ACC112 (cell line): ENCODE results near the gene CSHL1.
"Not testable (repeated sequence)": the region's sequence is repeated elsewhere in the genome, so short reads cannot be mapped to it uniquely, and the experiment has no call there.

ENCODE experiments used
- H2AFZ ChIP-seq: fragments of 200-600 bp; sonication (generic); one replicate; pipeline ENCODE4 v1.6.0; 2017; ENCODE audit warnings: antibody characterized with exemption, low read length; ENCODE audit not compliant: unreplicated experiment
- H3K27ac ChIP-seq: fragments of 200-600 bp; sonication (generic); 2 replicates; pipeline ENCODE4 v1.5.1; 2014; ENCODE audit warnings: low read depth, mild to moderate bottlenecking, antibody characterized with exemption, low read length, moderate library complexity
- H3K27me3 ChIP-seq: fragments of 200-600 bp; sonication (generic); 2 replicates; pipeline ENCODE4 v1.6.1; 2014; ENCODE audit warnings: mild to moderate bottlenecking, antibody characterized with exemption, low read length, moderate library complexity, mixed read lengths; ENCODE audit not compliant: insufficient read depth
- H3K36me3 ChIP-seq: fragments of 200-600 bp; sonication (generic); 2 replicates; pipeline ENCODE4 v1.6.1; 2016; ENCODE audit warnings: mild to moderate bottlenecking, antibody characterized with exemption, low read length, moderate library complexity, mixed read lengths; ENCODE audit not compliant: insufficient read depth
- H3K4me1 ChIP-seq: fragments of 200-600 bp; sonication (generic); one replicate; pipeline ENCODE4 v1.6.1; 2016; ENCODE audit warnings: low read length, mixed read lengths; ENCODE audit not compliant: insufficient read depth, unreplicated experiment, control insufficient read depth
- H3K4me3 ChIP-seq: fragments of 200-600 bp; sonication (generic); 2 replicates; pipeline ENCODE4 v1.5.1; 2014; ENCODE audit warnings: mild to moderate bottlenecking, low read depth, low read length
- H3K79me2 ChIP-seq: fragments of 200-600 bp; sonication (generic); one replicate; pipeline ENCODE4 v1.6.0; 2016; ENCODE audit warnings: low read length; ENCODE audit not compliant: control insufficient read depth, unreplicated experiment, insufficient read depth

The CSHL1 gene

GRCh38 chr17:63928966-63929695 lies 18.1 kb upstream of the CSHL1 start:
- H3K36me3 ChIP-seq, result no peaks in the 10 kb centered on the region
- no peaks in the 10 kb centered on the region for H3K4me1 ChIP-seq

GRCh38 chr17:63928172-63928666 lies 17.2 kb upstream of the CSHL1 start:
- Histone ChIP-seq H3K79me2 (no peaks in the 10 kb centered on the region), H3K27ac (no peak overlapping the region), H3K4me1 (no peaks in the 10 kb centered on the region), H2AFZ (no peak overlapping the region), H3K36me3 (no peaks in the 10 kb centered on the region), H3K27me3 (no peaks in the 10 kb centered on the region), H3K4me3 (no peak overlapping the region)

More at GRCh38 chr17:63928966-63929695, 18.1 kb upstream of the CSHL1 start:
- Histone ChIP-seq H3K79me2 (no peaks in the 10 kb centered on the region), H3K4me3 (no peak overlapping the region), H3K27me3 (no peaks in the 10 kb centered on the region), H3K27ac (no peak overlapping the region), H2AFZ (no peak overlapping the region)

- Histone ChIP-seq H2AFZ (no peak overlapping the region), H3K36me3 (no peaks in the 10 kb centered on the region), H3K27ac (no peak overlapping the region), H3K27me3 (no peaks in the 10 kb centered on the region), H3K4me1 (no peaks in the 10 kb centered on the region), H3K79me2 (no peaks in the 10 kb centered on the region), H3K4me3 (no peak overlapping the region)
Observed at GRCh38 chr17:63927464-63928171, 16.6 kb upstream of the CSHL1 start.

GRCh38 chr17:63926164-63926563 lies 15.1 kb upstream of the CSHL1 start:
- Histone ChIP-seq H3K79me2 (no peaks in the 10 kb centered on the region), H3K4me1 (no peaks in the 10 kb centered on the region)

GRCh38 chr17:63925615-63926014 lies 14.6 kb upstream of the CSHL1 start:
- Histone ChIP-seq H3K79me2 (no peaks in the 10 kb centered on the region), H3K36me3 (no peaks in the 10 kb centered on the region), H3K27ac (no peak overlapping the region), H3K4me1 (no peaks in the 10 kb centered on the region), H3K4me3 (no peak overlapping the region), H3K27me3 (no peaks in the 10 kb centered on the region), H2AFZ (no peak overlapping the region)

More at GRCh38 chr17:63926164-63926563, 15.1 kb upstream of the CSHL1 start:
- Histone ChIP-seq H2AFZ (no peak overlapping the region), H3K4me3 (no peak overlapping the region), H3K27ac (no peak overlapping the region), H3K27me3 (no peaks in the 10 kb centered on the region), H3K36me3 (no peaks in the 10 kb centered on the region)

- H3K4me1 ChIP-seq, H3K27ac ChIP-seq, H3K27me3 ChIP-seq, H2AFZ ChIP-seq, H3K4me3 ChIP-seq, H3K36me3 ChIP-seq, H3K79me2 ChIP-seq: not testable (repeated sequence)
Observed at GRCh38 chr17:63922402-63922801, 11.3 kb upstream of the CSHL1 start.

- not testable (repeated sequence) for H2AFZ ChIP-seq, H3K36me3 ChIP-seq, H3K79me2 ChIP-seq, H3K4me1 ChIP-seq, H3K4me3 ChIP-seq, H3K27ac ChIP-seq, H3K27me3 ChIP-seq
Observed at GRCh38 chr17:63920779-63921178, 9.7 kb upstream of the CSHL1 start.

GRCh38 chr17:63920050-63920449 lies 9.0 kb upstream of the CSHL1 start:
- H3K27me3 ChIP-seq, H2AFZ ChIP-seq, H3K36me3 ChIP-seq, H3K79me2 ChIP-seq, H3K27ac ChIP-seq, H3K4me3 ChIP-seq, H3K4me1 ChIP-seq: not testable (repeated sequence)

GRCh38 chr17:63919311-63919723 lies 8.3 kb upstream of the CSHL1 start:
- H3K27me3 ChIP-seq, result peaks cover 5% of the 10 kb centered on the region
- no peak overlapping the region for H3K4me3 ChIP-seq
- H3K36me3 ChIP-seq, result no peaks in the 10 kb centered on the region
- H3K79me2 ChIP-seq, result no peaks in the 10 kb centered on the region
- no peak overlapping the region for H3K27ac ChIP-seq
- H3K4me1 ChIP-seq, result no peaks in the 10 kb centered on the region
- no peak overlapping the region for H2AFZ ChIP-seq

GRCh38 chr17:63918789-63919305 lies 7.8 kb upstream of the CSHL1 start, which contains the start of gene GH1:
GH1 (minus strand) TSS chr17:63918839; CDS start chr17:63918776, 63 bp downstream.
- H3K36me3 ChIP-seq, H3K79me2 ChIP-seq, H3K27ac ChIP-seq, H3K27me3 ChIP-seq, H2AFZ ChIP-seq, H3K4me1 ChIP-seq, H3K4me3 ChIP-seq: not testable (repeated sequence)

- Histone ChIP-seq H3K4me1 (no peaks in the 10 kb centered on the region), H3K36me3 (no peaks in the 10 kb centered on the region), H3K27me3 (peaks cover 5% of the 10 kb centered on the region), H3K79me2 (no peaks in the 10 kb centered on the region), H2AFZ (no peak overlapping the region), H3K27ac (no peak overlapping the region), H3K4me3 (no peak overlapping the region)
Observed at GRCh38 chr17:63918305-63918704, 7.2 kb upstream of the CSHL1 start.
